Measurements from ENCODE around the gene MAP1S.

The MAP1S gene

GRCh38 chr19:17718947-17719711, at the start of gene MAP1S:
Gene MAP1S, plus strand, starts transcription at chr19:17719480. Its CDS starts 23 bp downstream, at chr19:17719503.
- peak; percentile 2 for DNase-seq

GRCh38 chr19:17671906-17672305, 47.4 kb upstream of the MAP1S start:
- DNase-seq, result no peak

- DNase-seq, result no peak
These were observed 45.1 kb upstream of the MAP1S start for GRCh38 chr19:17673937-17674799.

- no peak for DNase-seq
These were observed 43.0 kb upstream of the MAP1S start for GRCh38 chr19:17676295-17676694.

- DNase-seq, result no peak
These were observed 42.3 kb upstream of the MAP1S start for GRCh38 chr19:17677002-17677401.

- no peak for DNase-seq
These were observed 40.4 kb upstream of the MAP1S start for GRCh38 chr19:17678836-17679235.

- no peak for DNase-seq
These were observed 39.6 kb upstream of the MAP1S start for GRCh38 chr19:17679526-17680229.

GRCh38 chr19:17680230-17680722, 39.0 kb upstream of the MAP1S start:
- no peak for DNase-seq

GRCh38 chr19:17681505-17682125, 37.7 kb upstream of the MAP1S start:
- no peak for DNase-seq

- no peak for DNase-seq
These were observed 37.0 kb upstream of the MAP1S start for GRCh38 chr19:17682273-17682672.

GRCh38 chr19:17683078-17683477, 36.2 kb upstream of the MAP1S start:
- DNase-seq, result no peak

GRCh38 chr19:17684256-17684655, 35.0 kb upstream of the MAP1S start:
- no peak for DNase-seq

GRCh38 chr19:17685451-17686022, 33.7 kb upstream of the MAP1S start:
- DNase-seq, result no peak

GRCh38 chr19:17686023-17686521, 33.2 kb upstream of the MAP1S start:
- DNase-seq, result no peak

- no peak for DNase-seq
These were observed 32.7 kb upstream of the MAP1S start for GRCh38 chr19:17686592-17687024.

GRCh38 chr19:17687141-17687856, 32.0 kb upstream of the MAP1S start:
- DNase-seq, result no peak

- peak; percentile 6 for DNase-seq
These were observed 31.2 kb upstream of the MAP1S start, which contains the start of gene UNC13A for GRCh38 chr19:17687857-17688784. Gene UNC13A, minus strand, starts transcription at chr19:17688354. Its CDS starts 155 bp downstream, at chr19:17688199.

- DNase-seq, result no peak
These were observed 30.3 kb upstream of the MAP1S start for GRCh38 chr19:17688853-17689595.

- DNase-seq, result no peak
These were observed 26.7 kb upstream of the MAP1S start for GRCh38 chr19:17692566-17692965.

Measured in NCI-H1694 (cell line).